Esophagus muscularis mucosa (tissue), 4 donors: ENCODE results near the gene HAUS7. TPM values are rescaled to one million over a fixed set of nuclear protein-coding genes. Genes with fewer than 3 reads are reported as not detected.

ENCODE experiments used
- DNase-seq: peaks from one replicate; pipeline ENCODE4 v3.0.0-alpha.2; 2017; ENCODE audit errors: extremely low spot score
- H3K27ac ChIP-seq, 4 donors: fragments of 200-600 bp; sonication (generic); replicated peaks in 1 of 4; 1 replicate in 3 of 4; 2 replicates in 1 of 4; pipeline ENCODE4 v1.5.1; 2016 to 2019; ENCODE audit warnings: mild to moderate bottlenecking in 1 of 4
- H3K27me3 ChIP-seq, 4 donors: fragments of 200-600 bp; sonication (generic); one replicate each; pipeline versions ENCODE4 v1.5.1 to v1.6.0; 2016 to 2019
- H3K36me3 ChIP-seq, 4 donors: fragments of 200-600 bp; sonication (generic); one replicate each; pipeline ENCODE4 v1.5.1; 2016 to 2019
- H3K4me1 ChIP-seq, 4 donors: fragments of 200-600 bp; sonication (generic); one replicate each; pipeline ENCODE4 v1.5.1; 2016 to 2019
- H3K4me3 ChIP-seq, 4 donors: fragments of 200-600 bp; sonication (generic); 1 replicate in 2 of 4; 2 replicates in 2 of 4; pipeline ENCODE4 v1.5.1; 2016 to 2019; ENCODE audit warnings: mild to moderate bottlenecking in 4 of 4, moderate library complexity in 1 of 4
- H3K9me3 ChIP-seq, 4 donors: fragments of 200-600 bp; sonication (generic); 1 replicate in 3 of 4; 2 replicates in 1 of 4; pipeline ENCODE4 v1.5.1; 2016 to 2019
- EP300 ChIP-seq: sonication (generic); formaldehyde crosslinking; IDR thresholded peaks from one replicate; pipeline ENCODE4 v1.6.1; 2017; ENCODE audit warnings: antibody characterized with exemption
- POLR2A ChIP-seq: fragments of 450-650 bp; IDR thresholded peaks from one replicate; pipeline ENCODE4 v1.6.1; 2017; ENCODE audit warnings: antibody characterized with exemption, moderate library complexity, mild to moderate bottlenecking, low read depth
- POLR2AphosphoS5 ChIP-seq, 2 donors: sonication (generic); formaldehyde crosslinking; IDR thresholded peaks; one replicate each; pipeline ENCODE4 v1.6.1; 2017; ENCODE audit warnings: antibody characterized with exemption in 2 of 2
- WGBS: methylation state at CpG from one replicate; pipeline ENCODE4 v1.1.5; 2018; 5-methylcytosine and 5-hydroxymethylcytosine counted together
- intact Hi-C: fragments of 100-400 bp; cut with DNase I; formaldehyde crosslinking; loops from one replicate; pipeline ENCODE4 v1.15.1; 2023
- total RNA-seq, 4 donors: library from RNA; depleted of rRNA; stranded (reverse); fragments of >200 nt; gene quantifications; one replicate each; pipeline versions ENCODE4 v1.1.0 to v1.2.1, GENCODE V29; 2016
- TF ChIP-seq, protein P1 (sequence below), 3 experiments: fragments of 200-600 bp in 2 of 3; fragments of 450-650 bp in 1 of 3; sonication (generic) in 2 of 3; IDR thresholded peaks; one replicate each; pipeline ENCODE4 v1.5.1; 2017 to 2019; ENCODE audit warnings: antibody characterized with exemption in 3 of 3, mild to moderate bottlenecking in 2 of 3, moderate library complexity in 1 of 3

The HAUS7 gene
- total RNA-seq, 4 donors from 2014 or later = 23.4 to 25.8 (median 24.2) TPM

DNA sequence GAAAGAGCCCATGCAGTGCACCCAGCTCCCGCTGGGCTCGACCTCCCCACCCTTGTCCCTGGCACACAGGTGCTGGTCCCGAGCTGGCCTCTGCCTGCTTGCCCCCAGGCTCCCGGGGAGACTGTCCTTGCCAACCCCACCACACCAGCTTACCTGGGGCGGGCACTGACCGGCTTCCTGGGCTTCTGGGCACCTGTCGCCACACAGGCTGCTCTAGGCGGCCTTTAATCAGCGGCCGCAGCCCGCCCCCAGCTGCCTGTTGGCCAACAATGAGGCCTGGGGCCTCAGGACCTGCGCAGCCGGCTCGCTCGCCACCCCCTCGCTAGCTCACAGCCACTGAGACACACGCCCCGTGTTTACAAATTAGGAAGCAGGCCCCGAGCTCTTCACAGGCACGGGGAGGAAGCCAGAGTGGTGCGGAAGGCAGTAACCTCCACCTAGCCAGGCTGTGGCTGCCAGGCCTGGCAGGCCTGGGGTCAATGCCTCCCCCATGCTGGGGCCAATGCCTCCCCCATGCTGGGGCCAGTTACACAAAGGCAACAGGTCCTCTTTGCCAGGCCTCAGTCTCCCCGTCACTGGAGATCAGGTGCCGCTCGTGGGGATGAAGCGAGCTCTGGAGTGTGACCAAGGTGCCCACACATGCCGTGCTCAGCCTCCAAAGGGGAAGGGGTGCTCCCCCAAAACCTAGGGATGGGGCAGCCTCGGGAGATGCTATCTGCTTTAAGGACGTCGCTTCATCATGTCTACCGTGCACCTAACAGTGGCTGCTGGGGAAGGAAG is 24.3 kb downstream of the HAUS7 start, which contains the start of gene TREX2:
TSS of gene TREX2 (minus strand) at position 201 of the 780 bp plus-strand sequence. CDS start 626 bp downstream, outside the sequence.
- Histone ChIP-seq H3K36me3 (peaks cover 0 to 30% (median 10%) of the 10 kb centered on the region in 4 donors), H3K4me1 (no peaks in the 10 kb centered on the region), H3K27me3 (no peaks in the 10 kb centered on the region), H3K27ac (no peak within 1 kb of the TSS), H3K9me3 (no peaks in the 10 kb centered on the region), H3K4me3 (no peak within 1 kb of the TSS)
- TF ChIP-seq EP300 = no peak
- no peak for TF ChIP-seq POLR2AphosphoS5 (IDR thresholded peaks at IDR 0.05)
- TF ChIP-seq, protein P1, sequence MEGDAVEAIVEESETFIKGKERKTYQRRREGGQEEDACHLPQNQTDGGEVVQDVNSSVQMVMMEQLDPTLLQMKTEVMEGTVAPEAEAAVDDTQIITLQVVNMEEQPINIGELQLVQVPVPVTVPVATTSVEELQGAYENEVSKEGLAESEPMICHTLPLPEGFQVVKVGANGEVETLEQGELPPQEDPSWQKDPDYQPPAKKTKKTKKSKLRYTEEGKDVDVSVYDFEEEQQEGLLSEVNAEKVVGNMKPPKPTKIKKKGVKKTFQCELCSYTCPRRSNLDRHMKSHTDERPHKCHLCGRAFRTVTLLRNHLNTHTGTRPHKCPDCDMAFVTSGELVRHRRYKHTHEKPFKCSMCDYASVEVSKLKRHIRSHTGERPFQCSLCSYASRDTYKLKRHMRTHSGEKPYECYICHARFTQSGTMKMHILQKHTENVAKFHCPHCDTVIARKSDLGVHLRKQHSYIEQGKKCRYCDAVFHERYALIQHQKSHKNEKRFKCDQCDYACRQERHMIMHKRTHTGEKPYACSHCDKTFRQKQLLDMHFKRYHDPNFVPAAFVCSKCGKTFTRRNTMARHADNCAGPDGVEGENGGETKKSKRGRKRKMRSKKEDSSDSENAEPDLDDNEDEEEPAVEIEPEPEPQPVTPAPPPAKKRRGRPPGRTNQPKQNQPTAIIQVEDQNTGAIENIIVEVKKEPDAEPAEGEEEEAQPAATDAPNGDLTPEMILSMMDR (IDR thresholded peaks at IDR 0.05) = no peak
- no peak for TF ChIP-seq POLR2A
- no peak for DNase-seq
- WGBS = 85% methylated on average over 14 of the region's 30 CpGs
- intact Hi-C loops = no loop called here

DNA sequence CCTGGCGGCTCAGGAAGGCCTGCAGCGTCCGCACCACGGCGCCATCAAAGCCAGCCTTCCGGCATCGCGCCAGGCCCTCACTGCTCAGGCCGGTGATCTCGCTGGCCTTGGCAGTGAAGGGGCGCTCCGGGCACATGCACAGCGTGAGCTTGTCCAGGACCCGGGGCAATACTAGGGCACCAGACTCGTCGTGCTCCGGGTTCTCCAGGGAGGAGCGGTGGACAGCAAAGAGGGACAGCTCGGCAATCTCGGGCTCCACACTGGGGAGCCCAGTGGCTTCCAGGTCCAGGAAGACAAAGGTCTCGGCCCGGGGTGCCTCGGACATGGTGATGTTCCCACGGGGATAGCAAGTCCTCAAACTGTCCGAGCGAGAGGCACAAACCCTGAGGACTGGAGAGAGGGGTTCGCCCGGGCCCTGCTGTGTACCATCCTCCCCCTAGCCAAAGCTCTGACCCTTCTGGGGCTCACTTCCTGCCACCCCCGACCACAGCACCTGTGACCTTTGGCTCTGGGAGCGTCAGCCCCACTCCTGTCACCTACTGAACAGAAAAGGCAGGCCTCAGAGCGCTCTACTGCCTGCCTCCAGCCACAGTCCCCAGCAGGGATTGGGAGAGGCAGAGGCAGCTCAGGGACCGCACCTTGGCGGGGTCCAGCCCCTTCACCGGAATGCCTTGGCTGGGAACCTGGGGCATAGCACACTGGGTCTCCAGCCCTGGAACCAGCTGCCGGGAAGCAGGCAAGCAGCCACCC is 25.1 kb downstream of the HAUS7 start:
- Histone ChIP-seq H3K4me3 (no peak overlapping the region), H3K36me3 (peaks cover 0 to 25% (median 10%) of the 10 kb centered on the region in 4 donors), H3K9me3 (no peaks in the 10 kb centered on the region), H3K27me3 (peaks cover 0 to 6% (median 0%) of the 10 kb centered on the region in 4 donors), H3K4me1 (no peaks in the 10 kb centered on the region), H3K27ac (no peak overlapping the region)
- WGBS = 95% methylated on average over 23 of the region's 35 CpGs
- intact Hi-C loops = no loop called here
- no peak for TF ChIP-seq POLR2AphosphoS5 (IDR thresholded peaks at IDR 0.05)
- TF ChIP-seq, protein P1 (IDR thresholded peaks at IDR 0.05) = no peak
- TF ChIP-seq EP300 = no peak
- no peak for TF ChIP-seq POLR2A
- no peak for DNase-seq

DNA sequence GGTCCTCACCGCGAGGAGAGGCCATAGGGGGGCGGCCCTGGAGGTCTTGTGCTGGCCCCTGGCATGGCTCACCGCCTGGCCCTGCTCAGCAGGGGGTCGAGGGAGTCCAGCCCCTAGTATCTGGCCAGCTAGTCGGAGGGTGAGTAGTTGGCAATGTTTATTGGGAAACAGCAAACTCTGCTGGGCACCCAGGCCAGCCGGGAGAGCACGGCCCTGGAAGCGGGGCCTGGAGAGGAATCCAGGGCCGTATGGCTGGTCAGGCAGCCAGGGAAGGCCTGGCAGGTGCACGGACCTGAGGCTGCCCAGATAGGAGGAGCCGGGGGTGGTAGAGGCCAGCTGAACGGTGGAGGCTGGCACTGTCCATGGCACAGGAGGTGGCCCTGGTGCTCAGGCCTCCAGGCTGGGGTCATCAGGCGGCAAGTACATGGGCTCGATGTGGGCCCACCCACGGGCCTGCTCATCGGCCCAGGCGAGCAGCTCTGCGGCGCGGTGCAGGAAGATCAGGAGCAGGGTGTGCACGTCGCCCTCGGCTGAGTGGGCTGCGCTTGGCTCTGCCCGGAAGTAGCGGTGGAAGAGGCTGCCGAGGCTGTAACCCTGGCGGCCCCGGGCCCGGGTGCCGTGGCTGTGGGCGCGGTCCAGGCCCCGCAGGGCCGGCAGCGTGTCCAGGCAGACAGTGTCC is 25.9 kb downstream of the HAUS7 start:
- no peak for DNase-seq
- no peak for TF ChIP-seq POLR2AphosphoS5 (IDR thresholded peaks at IDR 0.05)
- TF ChIP-seq POLR2A = no peak
- TF ChIP-seq EP300 = no peak
- TF ChIP-seq, protein P1 (IDR thresholded peaks at IDR 0.05) = no peak
- no peak overlapping the region for H3K27ac ChIP-seq
- no peaks in the 10 kb centered on the region for H3K4me1 ChIP-seq
- H3K9me3 ChIP-seq = peaks cover 0 to 6% (median 0%) of the 10 kb centered on the region in 4 donors
- intact Hi-C loops = no loop called here
- 76% methylated on average over 7 of the region's 37 CpGs for WGBS
- peaks cover 0 to 17% (median 8%) of the 10 kb centered on the region in 4 donors for H3K36me3 ChIP-seq
- H3K27me3 ChIP-seq = peaks cover 0 to 9% (median 0%) of the 10 kb centered on the region in 4 donors
- no peak overlapping the region for H3K4me3 ChIP-seq

DNA sequence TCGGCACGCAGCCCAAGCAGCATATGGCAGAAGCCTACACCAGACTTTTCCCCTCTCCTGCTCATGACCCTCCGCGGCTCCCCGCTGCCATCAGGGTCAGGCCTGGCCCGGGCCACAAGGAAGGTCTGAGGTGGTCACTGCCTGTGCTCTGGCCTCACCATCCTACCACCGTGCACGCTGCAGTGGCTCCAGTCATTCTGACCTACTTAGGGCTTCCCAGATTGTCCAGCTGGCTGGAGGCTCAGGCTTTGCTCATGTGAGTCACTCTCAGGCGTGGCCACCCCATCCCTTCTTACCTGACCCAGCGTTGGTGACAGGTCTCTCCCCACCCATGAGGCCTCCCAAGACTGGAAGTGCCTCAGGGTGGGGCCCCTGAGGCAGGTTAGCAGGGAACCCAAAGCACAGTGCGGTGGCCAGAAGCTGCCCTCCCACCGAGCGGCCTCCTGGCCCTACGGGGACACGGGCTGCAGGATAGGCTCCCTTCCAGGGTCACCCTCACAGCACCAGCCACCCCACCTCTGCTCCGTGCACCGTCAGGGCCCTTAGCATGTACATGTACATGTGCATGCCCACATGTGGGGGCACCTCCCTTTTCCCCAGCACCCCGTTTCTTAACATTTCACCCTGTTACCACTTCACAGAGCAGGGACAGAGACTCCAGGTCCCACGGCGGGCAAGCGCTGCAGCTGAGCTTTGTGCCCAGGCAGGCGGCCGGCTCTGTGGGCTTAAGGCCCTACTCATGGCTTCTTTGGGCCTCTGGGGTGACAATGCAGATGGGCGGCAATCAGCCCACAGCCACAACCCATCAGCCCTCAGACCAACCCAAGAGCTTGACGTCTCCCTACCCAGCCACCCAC is 26.7 kb downstream of the HAUS7 start:
- intact Hi-C loops = no loop called here
- H3K9me3 ChIP-seq = peaks cover 0 to 8% (median 0%) of the 10 kb centered on the region in 4 donors
- peaks cover 0 to 9% (median 0%) of the 10 kb centered on the region in 4 donors for H3K27me3 ChIP-seq
- H3K36me3 ChIP-seq = peaks cover 0 to 10% (median 3%) of the 10 kb centered on the region in 4 donors
- WGBS = 85% methylated on average over 19 of the region's 25 CpGs
- no peak overlapping the region for H3K27ac ChIP-seq
- H3K4me1 ChIP-seq = no peaks in the 10 kb centered on the region
- H3K4me3 ChIP-seq = no peak overlapping the region
- TF ChIP-seq, protein P1 (IDR thresholded peaks at IDR 0.05) = no peak
- TF ChIP-seq EP300 (no peak), POLR2AphosphoS5 (IDR thresholded peaks at IDR 0.05) (no peak), POLR2A (no peak)
- DNase-seq = no peak
